ENCODE results near the gene IL36RN. TPM values are rescaled to one million over a fixed set of nuclear protein-coding genes. Genes with fewer than 3 reads are reported as not detected.

IL36RN gene
- total and polyA plus RNA-seq, 9 donors: 0.16 to 5.0 TPM; not detected in 7

- Histone ChIP-seq H3K4me3 (ENCODE audit: low read length) (no peak overlapping the region), H3K27ac (ENCODE audit: low read length) (no peak overlapping the region), H3K9me3 (replicated peaks; ENCODE audit: control insufficient read depth, low read depth, low read length) (no peaks in the 10 kb centered on the region), H3K4me1 (ENCODE audit: control insufficient read depth, insufficient read depth, low read length) (peaks cover 11% of the 10 kb centered on the region), H3K36me3 (ENCODE audit: control insufficient read depth, insufficient read depth, low read length) (no peaks in the 10 kb centered on the region), H3K27me3 (ENCODE audit: control insufficient read depth, insufficient read depth, low read length) (no peaks in the 10 kb centered on the region)
- WGBS (ENCODE audit: insufficient coverage): 40% methylated on average over 1 of the region's 2 CpGs
- DNase-seq: no peak
These were observed 22.7 kb downstream of the IL36RN start for GRCh38 chr2:113081488-113082210.

- DNase-seq: peak; percentile 48
- Histone ChIP-seq H3K4me1 (ENCODE audit: control insufficient read depth, insufficient read depth, low read length) (peaks cover 4% of the 10 kb centered on the region), H3K36me3 (ENCODE audit: control insufficient read depth, insufficient read depth, low read length) (no peaks in the 10 kb centered on the region), H3K9me3 (replicated peaks; ENCODE audit: control insufficient read depth, low read depth, low read length) (peaks cover 2% of the 10 kb centered on the region), H3K27ac (ENCODE audit: low read length) (no peak overlapping the region), H3K27me3 (ENCODE audit: control insufficient read depth, insufficient read depth, low read length) (no peaks in the 10 kb centered on the region), H3K4me3 (ENCODE audit: low read length) (no peak overlapping the region)
- 70% methylated on average over 4 of the region's 8 CpGs for WGBS (ENCODE audit: insufficient coverage)
These were observed 24.3 kb downstream of the IL36RN start for GRCh38 chr2:113083296-113083695.

- no peaks in the 10 kb centered on the region for H3K27me3 ChIP-seq (ENCODE audit: control insufficient read depth, insufficient read depth, low read length)
- no peaks in the 10 kb centered on the region for H3K36me3 ChIP-seq (ENCODE audit: control insufficient read depth, insufficient read depth, low read length)
- H3K4me1 ChIP-seq (ENCODE audit: control insufficient read depth, insufficient read depth, low read length): no peaks in the 10 kb centered on the region
- WGBS (ENCODE audit: insufficient coverage): 59% methylated on average over 2 of the region's 5 CpGs
- no peak overlapping the region for H3K4me3 ChIP-seq (ENCODE audit: low read length)
- H3K27ac ChIP-seq (ENCODE audit: low read length): no peak overlapping the region
- DNase-seq: no peak
- peaks cover 2% of the 10 kb centered on the region for H3K9me3 ChIP-seq (replicated peaks; ENCODE audit: control insufficient read depth, low read depth, low read length)
These were observed 25.4 kb downstream of the IL36RN start for GRCh38 chr2:113084249-113085000.

GRCh38 chr2:113085542-113085941 lies 26.5 kb downstream of the IL36RN start:
- H3K9me3 ChIP-seq (replicated peaks; ENCODE audit: control insufficient read depth, low read depth, low read length): peaks cover 2% of the 10 kb centered on the region
- no CpG with 5 or more reads among the region's 2 CpGs for WGBS (ENCODE audit: insufficient coverage)
- no peaks in the 10 kb centered on the region for H3K4me1 ChIP-seq (ENCODE audit: control insufficient read depth, insufficient read depth, low read length)
- no peak overlapping the region for H3K4me3 ChIP-seq (ENCODE audit: low read length)
- no peaks in the 10 kb centered on the region for H3K27me3 ChIP-seq (ENCODE audit: control insufficient read depth, insufficient read depth, low read length)
- no peak overlapping the region for H3K27ac ChIP-seq (ENCODE audit: low read length)
- H3K36me3 ChIP-seq (ENCODE audit: control insufficient read depth, insufficient read depth, low read length): no peaks in the 10 kb centered on the region
- no peak for DNase-seq

GRCh38 chr2:113088213-113088992 lies 29.4 kb downstream of the IL36RN start:
- H3K36me3 ChIP-seq (ENCODE audit: control insufficient read depth, insufficient read depth, low read length): no peaks in the 10 kb centered on the region
- DNase-seq: no peak
- no peaks in the 10 kb centered on the region for H3K27me3 ChIP-seq (ENCODE audit: control insufficient read depth, insufficient read depth, low read length)
- no peak overlapping the region for H3K4me3 ChIP-seq (ENCODE audit: low read length)
- no peak overlapping the region for H3K27ac ChIP-seq (ENCODE audit: low read length)
- H3K4me1 ChIP-seq (ENCODE audit: control insufficient read depth, insufficient read depth, low read length): peaks cover 8% of the 10 kb centered on the region
- peaks cover 2% of the 10 kb centered on the region for H3K9me3 ChIP-seq (replicated peaks; ENCODE audit: control insufficient read depth, low read depth, low read length)

- peaks cover 9% of the 10 kb centered on the region for H3K4me1 ChIP-seq (ENCODE audit: control insufficient read depth, insufficient read depth, low read length)
- no peak overlapping the region for H3K4me3 ChIP-seq (ENCODE audit: low read length)
- DNase-seq: no peak
- no peaks in the 10 kb centered on the region for H3K36me3 ChIP-seq (ENCODE audit: control insufficient read depth, insufficient read depth, low read length)
- no peaks in the 10 kb centered on the region for H3K27me3 ChIP-seq (ENCODE audit: control insufficient read depth, insufficient read depth, low read length)
- peaks cover 2% of the 10 kb centered on the region for H3K9me3 ChIP-seq (replicated peaks; ENCODE audit: control insufficient read depth, low read depth, low read length)
- H3K27ac ChIP-seq (ENCODE audit: low read length): no peak overlapping the region
These were observed 30.9 kb downstream of the IL36RN start for GRCh38 chr2:113089916-113090315.

- 73% methylated on average over 3 of the region's 4 CpGs for WGBS (ENCODE audit: insufficient coverage)
- no peaks in the 10 kb centered on the region for H3K36me3 ChIP-seq (ENCODE audit: control insufficient read depth, insufficient read depth, low read length)
- DNase-seq: no peak
- peaks cover 2% of the 10 kb centered on the region for H3K9me3 ChIP-seq (replicated peaks; ENCODE audit: control insufficient read depth, low read depth, low read length)
- H3K4me1 ChIP-seq (ENCODE audit: control insufficient read depth, insufficient read depth, low read length): peaks cover 9% of the 10 kb centered on the region
- H3K27ac ChIP-seq (ENCODE audit: low read length): no peak overlapping the region
- no peak overlapping the region for H3K4me3 ChIP-seq (ENCODE audit: low read length)
- H3K27me3 ChIP-seq (ENCODE audit: control insufficient read depth, insufficient read depth, low read length): no peaks in the 10 kb centered on the region
These were observed 32.4 kb downstream of the IL36RN start for GRCh38 chr2:113091231-113091896.

GRCh38 chr2:113092864-113093612 lies 34.0 kb downstream of the IL36RN start:
- no peaks in the 10 kb centered on the region for H3K9me3 ChIP-seq (replicated peaks; ENCODE audit: control insufficient read depth, low read depth, low read length)
- H3K36me3 ChIP-seq (ENCODE audit: control insufficient read depth, insufficient read depth, low read length): no peaks in the 10 kb centered on the region
- H3K4me1 ChIP-seq (ENCODE audit: control insufficient read depth, insufficient read depth, low read length): peaks cover 9% of the 10 kb centered on the region
- no peak overlapping the region for H3K27ac ChIP-seq (ENCODE audit: low read length)
- H3K4me3 ChIP-seq (ENCODE audit: low read length): no peak overlapping the region
- WGBS (ENCODE audit: insufficient coverage): 77% methylated on average over 3 of the region's 5 CpGs
- H3K27me3 ChIP-seq (ENCODE audit: control insufficient read depth, insufficient read depth, low read length): no peaks in the 10 kb centered on the region
- peak; percentile 58 for DNase-seq

GRCh38 chr2:113093613-113093977 lies 34.6 kb downstream of the IL36RN start:
- Histone ChIP-seq H3K27ac (ENCODE audit: low read length) (no peak overlapping the region), H3K9me3 (replicated peaks; ENCODE audit: control insufficient read depth, low read depth, low read length) (peaks cover 2% of the 10 kb centered on the region), H3K4me1 (ENCODE audit: control insufficient read depth, insufficient read depth, low read length) (peaks cover 9% of the 10 kb centered on the region), H3K4me3 (ENCODE audit: low read length) (no peak overlapping the region), H3K27me3 (ENCODE audit: control insufficient read depth, insufficient read depth, low read length) (no peaks in the 10 kb centered on the region), H3K36me3 (ENCODE audit: control insufficient read depth, insufficient read depth, low read length) (no peaks in the 10 kb centered on the region)
- DNase-seq: no peak
- no CpG with 5 or more reads among the region's 2 CpGs for WGBS (ENCODE audit: insufficient coverage)
